NCI-H748 (cell line): ENCODE data around the gene TOR1A.
"Not testable (repeated sequence)": the region's sequence is repeated elsewhere in the genome, so short reads cannot be mapped to it uniquely, and the experiment has no call there.

Experiments
- DNase-seq: peaks from one replicate; lab custom pipeline; 2025; ENCODE audit not compliant: unreplicated experiment; lab: John Stamatoyannopoulos, UW

Gene TOR1A

DNA sequence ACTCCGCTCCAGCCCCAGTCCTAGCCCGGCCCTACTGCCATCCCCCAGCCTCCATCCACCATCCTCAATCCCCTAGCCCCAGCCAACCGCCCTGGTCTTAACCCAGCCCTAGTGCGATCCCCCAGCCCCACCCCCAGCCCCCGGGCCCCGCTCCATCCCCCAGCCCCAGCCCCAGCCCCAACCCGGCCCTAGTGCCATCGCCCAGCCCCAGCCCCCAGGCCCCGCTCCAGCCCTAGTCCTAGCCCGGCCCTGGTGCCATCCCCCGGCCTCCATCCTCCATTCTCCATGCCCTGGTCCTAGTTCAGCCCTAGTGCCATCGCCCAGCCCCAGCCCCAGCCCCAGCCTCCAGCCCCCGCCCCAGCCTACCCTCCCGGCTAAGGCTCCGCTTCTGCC lies 398 bp downstream of the TOR1A start:
- no peak for DNase-seq

DNA sequence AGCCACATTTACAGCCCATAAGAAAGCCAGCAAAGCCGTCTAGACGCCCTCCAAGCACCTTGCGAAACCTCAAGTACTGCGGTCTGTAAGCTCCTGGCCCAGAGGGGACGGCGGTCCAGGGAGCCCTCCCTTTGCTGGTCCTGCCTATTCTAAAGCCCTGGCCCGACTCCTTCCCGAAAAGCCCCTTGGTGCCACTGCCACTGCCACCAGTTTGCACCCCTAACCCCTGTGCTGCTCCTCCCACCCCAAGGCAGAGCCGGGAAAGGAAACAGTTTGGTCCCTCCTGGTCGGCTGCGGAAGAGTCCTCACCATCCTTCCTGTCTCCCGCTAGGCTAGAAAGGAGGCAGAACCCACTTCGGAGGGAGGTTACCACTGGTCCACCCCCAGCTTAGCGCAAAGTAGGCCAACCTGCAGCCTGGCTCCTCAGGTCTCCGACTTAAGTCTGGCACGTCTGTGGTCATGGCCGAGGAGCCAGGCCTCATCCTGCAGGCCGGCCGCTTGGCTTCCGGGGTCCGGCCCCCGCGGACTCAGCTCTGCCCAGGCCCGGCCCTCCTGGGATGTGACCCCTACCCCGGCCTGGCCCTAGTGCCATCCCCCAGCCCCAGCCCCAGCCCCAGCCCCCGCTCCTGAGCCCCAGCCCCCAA lies 916 bp downstream of the TOR1A start:
- peak; percentile 32 for DNase-seq

- DNase-seq, result no peak
Observed at GRCh38 chr9:129816501-129817435, 7.2 kb downstream of the TOR1A start.

- DNase-seq, result no peak
Observed at GRCh38 chr9:129815278-129815677, 8.7 kb downstream of the TOR1A start.

DNA sequence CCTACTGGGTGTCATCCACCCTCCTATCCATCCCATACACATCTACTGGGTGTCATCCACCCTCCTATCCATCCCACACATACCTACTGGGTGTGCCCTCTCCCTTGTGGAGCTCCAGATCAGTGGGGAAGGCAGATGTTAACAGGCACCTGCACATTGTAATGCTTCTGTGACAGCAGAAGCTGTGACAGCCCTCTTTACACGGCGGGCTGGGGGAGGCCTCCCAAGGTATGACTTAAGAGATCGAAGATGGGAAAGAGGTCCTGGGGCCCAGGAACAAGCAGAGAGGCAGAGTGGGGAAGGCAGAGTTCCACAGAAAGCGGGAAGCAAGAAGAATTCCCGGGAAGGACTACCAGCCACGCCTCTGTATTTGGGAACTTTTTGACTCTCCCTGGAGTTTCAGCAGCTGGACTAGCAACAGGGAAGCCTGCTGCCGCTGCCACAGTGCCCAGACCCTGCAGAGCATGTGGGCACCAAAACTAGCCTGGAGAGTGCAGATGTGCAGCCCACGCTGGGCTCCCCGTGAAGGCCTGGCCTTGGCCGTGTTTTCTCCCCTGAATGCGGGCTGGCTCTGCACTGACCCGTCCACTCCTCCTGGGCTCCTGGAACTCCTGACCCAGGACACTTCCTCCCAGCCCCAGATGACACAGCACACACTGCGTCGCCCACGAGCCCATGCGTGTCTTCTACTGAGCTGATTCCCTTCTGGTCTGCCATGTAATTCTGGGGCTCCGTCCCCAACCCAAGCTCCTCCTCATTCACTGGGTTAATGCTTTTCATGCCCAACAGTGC lies 9.3 kb downstream of the TOR1A start:
- DNase-seq, result no peak

DNA sequence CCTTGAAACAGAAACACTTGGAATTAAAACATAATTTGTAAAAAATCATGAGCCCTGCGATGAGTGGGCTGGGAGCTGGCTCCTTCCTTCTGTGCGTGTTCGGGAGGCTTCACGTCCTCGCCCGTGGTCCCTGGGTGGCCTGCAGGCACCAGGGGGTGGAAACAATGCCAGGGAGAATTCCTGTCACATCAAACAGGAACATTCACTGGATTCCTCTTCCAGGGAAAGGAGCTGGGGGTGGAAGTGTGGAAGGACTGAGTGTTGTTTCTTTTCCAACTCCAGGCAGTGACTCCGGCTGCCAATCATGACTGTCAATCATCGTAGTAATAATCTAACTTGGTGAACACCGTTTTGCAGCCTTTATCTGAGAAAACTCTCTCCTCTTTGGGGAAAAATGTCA lies 10.3 kb downstream of the TOR1A start:
- DNase-seq, result no peak

DNA sequence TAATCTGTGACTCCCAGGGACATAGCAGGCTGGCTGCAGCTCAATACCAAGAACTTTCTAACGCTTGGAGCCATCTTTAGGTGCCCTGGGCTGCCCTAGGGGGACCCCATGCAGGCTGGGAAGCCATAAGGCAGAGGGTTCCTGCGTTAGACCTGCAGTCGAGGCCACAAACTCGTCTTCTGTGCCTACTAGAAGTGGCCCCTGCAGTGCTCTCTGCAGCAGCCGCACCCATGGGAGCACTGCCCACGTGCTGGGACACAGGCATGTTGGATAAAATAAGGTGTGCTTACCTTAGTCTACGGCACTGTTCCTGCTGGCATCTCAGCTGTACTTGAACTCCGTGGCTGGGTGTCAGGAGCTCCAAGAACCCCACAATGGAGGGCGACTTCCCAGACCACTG lies 11.6 kb downstream of the TOR1A start:
- DNase-seq, result no peak

DNA sequence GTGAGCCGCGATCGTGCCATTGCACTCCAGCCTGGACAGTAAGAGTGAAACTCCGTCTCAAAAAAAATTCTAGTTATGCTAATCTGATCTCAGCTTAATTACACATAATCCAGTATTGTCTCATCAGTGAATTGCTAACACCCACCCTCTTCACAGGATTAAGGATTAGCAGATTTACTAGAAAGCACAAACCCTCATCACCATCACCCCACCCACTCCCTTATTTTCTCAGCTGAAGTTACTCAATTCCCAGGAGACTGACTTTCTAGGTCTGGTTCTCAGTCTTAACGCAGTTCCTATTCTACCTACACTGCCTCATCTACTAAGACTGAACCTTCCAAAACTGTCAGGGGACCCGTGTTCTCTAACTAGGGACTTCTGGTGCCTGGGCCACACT lies 12.0 kb downstream of the TOR1A start:
- no peak for DNase-seq

- no peak for DNase-seq
Observed at GRCh38 chr9:129810788-129811187, 13.1 kb downstream of the TOR1A start.

DNA sequence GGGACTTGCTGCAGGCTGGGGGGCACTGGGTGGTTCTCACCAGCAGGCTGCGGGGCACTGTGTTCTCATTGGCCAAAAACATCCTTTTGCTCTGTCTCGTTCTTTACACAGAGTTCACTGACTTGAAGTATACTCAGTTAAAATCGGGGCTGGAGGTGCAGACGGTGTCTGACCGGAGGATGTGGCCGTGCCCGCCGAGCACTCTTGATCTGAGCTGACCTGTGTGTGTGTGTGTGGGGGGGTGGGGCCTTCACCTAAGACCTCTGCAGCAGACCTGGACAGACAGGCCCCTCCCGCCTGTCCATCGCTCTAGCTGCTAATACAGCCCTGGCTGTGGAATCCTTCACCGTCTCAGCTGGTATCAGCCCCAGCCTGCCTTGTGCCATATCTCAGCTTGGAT lies 13.8 kb downstream of the TOR1A start:
- DNase-seq, result no peak

GRCh38 chr9:129809346-129809745 lies 14.6 kb downstream of the TOR1A start:
- DNase-seq, result no peak

GRCh38 chr9:129806061-129806460 lies 17.9 kb downstream of the TOR1A start:
- no peak for DNase-seq

GRCh38 chr9:129803676-129804060 lies 20.3 kb downstream of the TOR1A start:
- DNase-seq, result peak; percentile 38

- DNase-seq, result peak; percentile 93
Observed at GRCh38 chr9:129802833-129803675, 20.9 kb downstream of the TOR1A start, which contains the start of gene TOR1B. TOR1B (plus strand) TSS chr9:129803184; CDS start chr9:129803213, 29 bp downstream.

DNA sequence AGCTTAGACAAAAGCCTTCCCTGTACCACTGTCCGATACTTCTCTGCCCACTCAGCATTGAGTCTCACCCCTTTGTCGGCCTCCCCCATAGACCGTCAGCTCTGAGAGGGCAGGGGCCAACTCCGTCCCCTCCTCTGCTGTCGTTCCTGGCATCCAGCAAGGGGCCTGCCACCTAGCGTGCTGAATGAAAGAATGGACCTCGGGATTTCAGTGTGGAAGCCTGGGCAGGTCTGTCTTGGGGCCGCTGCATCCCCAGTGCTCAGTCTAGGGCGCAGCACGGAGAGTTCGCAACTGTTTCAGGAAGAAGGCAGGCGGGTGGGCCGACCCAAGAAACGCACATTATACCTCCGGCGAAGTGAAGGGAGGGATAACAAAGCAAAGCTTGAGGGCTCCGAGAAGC lies 22.4 kb downstream of the TOR1A start:
- no peak for DNase-seq

- DNase-seq, result no peak
Observed at GRCh38 chr9:129798973-129799372, 25.0 kb downstream of the TOR1A start.

- DNase-seq, result not testable (repeated sequence)
Observed at GRCh38 chr9:129796029-129796428, 27.9 kb downstream of the TOR1A start.

DNA sequence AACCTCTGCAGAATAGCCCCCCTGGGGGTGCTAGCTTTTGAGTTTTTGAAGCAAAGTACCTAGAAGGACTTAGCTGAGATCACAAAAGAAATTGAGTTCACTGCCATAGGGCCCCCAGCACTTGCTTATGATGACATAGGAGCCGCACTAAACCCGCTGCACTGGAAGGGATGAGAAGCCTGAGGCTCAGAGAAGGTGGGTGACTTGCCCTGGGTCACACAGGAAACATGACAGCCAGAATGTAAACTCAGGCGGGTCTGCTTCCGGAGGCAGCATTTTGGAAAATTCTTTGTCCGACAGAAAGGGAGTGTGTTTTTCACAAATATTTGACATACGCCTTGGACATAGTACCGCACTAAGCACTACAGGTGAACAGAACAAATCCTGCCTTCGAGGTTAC lies 29.4 kb downstream of the TOR1A start:
- DNase-seq, result no peak

- DNase-seq, result no peak
Observed at GRCh38 chr9:129786481-129786880, 37.5 kb downstream of the TOR1A start.

- no peak for DNase-seq
Observed at GRCh38 chr9:129785866-129786265, 38.1 kb downstream of the TOR1A start.

GRCh38 chr9:129784970-129785369 lies 39.0 kb downstream of the TOR1A start:
- DNase-seq, result not testable (repeated sequence)
